SK-N-SH treated with all-trans-retinoic acid at 6 μM for 48 hours (cell line): ENCODE results near the gene SPATA6L.

ENCODE experiments used
- ATAC-seq: fragments of 200-7000 bp; cut with Tn5 transposase; 3 replicates; pipeline ENCODE4 v1.9.1; 2020; ENCODE audit warnings: mild to moderate bottlenecking, moderate library complexity
- ARNTL ChIP-seq: fragments of 450-650 bp; formaldehyde crosslinking; IDR thresholded peaks from 2 replicates; pipeline ENCODE4 v1.5.0; 2020; ENCODE audit warnings: low read depth, mild to moderate bottlenecking, moderate library complexity, borderline replicate concordance
- BACH2 ChIP-seq: fragments of 250-450 bp; sonication (Bioruptor Pico); IDR thresholded peaks from 2 replicates; pipeline ENCODE4 v1.9.0; 2021; ENCODE audit warnings: mild to moderate bottlenecking, borderline replicate concordance
- CREB5 ChIP-seq: fragments of 250-450 bp; sonication (Bioruptor Pico); IDR thresholded peaks from 2 replicates; pipeline ENCODE4 v1.5.1; 2020; ENCODE audit warnings: low read depth, mild to moderate bottlenecking, moderate library complexity
- CSDC2 ChIP-seq: fragments of 250-450 bp; sonication (Bioruptor Pico); IDR thresholded peaks from 2 replicates; pipeline ENCODE4 v1.5.0; 2020; ENCODE audit warnings: mild to moderate bottlenecking, moderate library complexity
- CSRNP3 ChIP-seq: fragments of 250-450 bp; sonication (Bioruptor Pico); IDR thresholded peaks from 2 replicates; pipeline ENCODE4 v1.5.1; 2021; ENCODE audit warnings: mild to moderate bottlenecking, moderate library complexity
- ESRRG ChIP-seq: fragments of 250-450 bp; sonication (Bioruptor Pico); IDR thresholded peaks from 2 replicates; pipeline ENCODE4 v1.6.1; 2021; ENCODE audit warnings: mild to moderate bottlenecking
- GLIS3 ChIP-seq: fragments of 250-450 bp; sonication (Bioruptor Pico); IDR thresholded peaks from 2 replicates; pipeline ENCODE4 v1.5.0; 2020; ENCODE audit warnings: mild to moderate bottlenecking, moderate library complexity
- ISL1 ChIP-seq: fragments of 250-450 bp; sonication (Bioruptor Pico); IDR thresholded peaks from 2 replicates; pipeline ENCODE4 v2.1.2; 2022; ENCODE audit warnings: mild to moderate bottlenecking, moderate library complexity
- PATZ1 ChIP-seq: fragments of 250-450 bp; sonication (Bioruptor Pico); IDR thresholded peaks from 2 replicates; pipeline ENCODE4 v1.8.0; 2020; ENCODE audit warnings: mild to moderate bottlenecking, moderate library complexity, borderline replicate concordance
- POU6F1 ChIP-seq: fragments of 250-450 bp; sonication (Bioruptor Pico); IDR thresholded peaks from 2 replicates; pipeline ENCODE4 v1.8.0; 2021; ENCODE audit warnings: low read depth, mild to moderate bottlenecking, moderate library complexity, borderline replicate concordance
- PPARA ChIP-seq: fragments of 250-450 bp; sonication (Bioruptor Pico); IDR thresholded peaks from 2 replicates; pipeline ENCODE4 v1.5.0; 2020; ENCODE audit warnings: mild to moderate bottlenecking, borderline replicate concordance
- RARB ChIP-seq: fragments of 250-450 bp; sonication (Bioruptor Pico); IDR thresholded peaks from 2 replicates; pipeline ENCODE4 v1.8.0; 2021; ENCODE audit warnings: mild to moderate bottlenecking, moderate library complexity
- SNAI2 ChIP-seq: fragments of 250-450 bp; sonication (Bioruptor Pico); IDR thresholded peaks from 2 replicates; pipeline ENCODE4 v1.5.0; 2020; ENCODE audit warnings: mild to moderate bottlenecking, moderate library complexity
- TCF4 ChIP-seq: fragments of 250-450 bp; sonication (Bioruptor Pico); IDR thresholded peaks from 2 replicates; pipeline ENCODE4 v1.8.0; 2021; ENCODE audit warnings: mild to moderate bottlenecking, moderate library complexity, borderline replicate concordance
- TOX ChIP-seq: fragments of 250-450 bp; sonication (Bioruptor Pico); IDR thresholded peaks from 2 replicates; pipeline ENCODE4 v1.8.0; 2021; ENCODE audit warnings: mild to moderate bottlenecking, moderate library complexity, borderline replicate concordance
- TSHZ2 ChIP-seq: fragments of 250-450 bp; sonication (Bioruptor Pico); IDR thresholded peaks from 2 replicates; pipeline ENCODE4 v1.5.0; 2020; ENCODE audit warnings: mild to moderate bottlenecking, moderate library complexity
- ZC3H10 ChIP-seq: fragments of 250-450 bp; sonication (Bioruptor Pico); IDR thresholded peaks from 2 replicates; pipeline ENCODE4 v1.5.1; 2021; ENCODE audit warnings: mild to moderate bottlenecking, moderate library complexity
- ZFP3 ChIP-seq: fragments of 250-450 bp; sonication (Bioruptor Pico); IDR thresholded peaks from 2 replicates; pipeline ENCODE4 v1.5.0; 2020; ENCODE audit warnings: mild to moderate bottlenecking, moderate library complexity
- ZFP30 ChIP-seq: fragments of 450-650 bp; formaldehyde crosslinking; IDR thresholded peaks from 2 replicates; pipeline ENCODE4 v1.5.0; 2022; ENCODE audit warnings: mild to moderate bottlenecking, moderate library complexity
- ZNF565 ChIP-seq: fragments of 450-650 bp; formaldehyde crosslinking; conservative IDR thresholded peaks from 2 replicates; pipeline ENCODE4 v1.5.0; 2020; ENCODE audit warnings: low read depth, mild to moderate bottlenecking, moderate library complexity
- ZNF70 ChIP-seq: fragments of 450-650 bp; formaldehyde crosslinking; IDR thresholded peaks from 2 replicates; pipeline ENCODE4 v1.5.0; 2020; ENCODE audit warnings: mild to moderate bottlenecking, moderate library complexity
- ZNF8 ChIP-seq: fragments of 450-650 bp; formaldehyde crosslinking; IDR thresholded peaks from 2 replicates; pipeline ENCODE4 v1.5.0; 2020; ENCODE audit warnings: mild to moderate bottlenecking, moderate library complexity

SPATA6L gene

GRCh38 chr9:4590430-4591122, 75.7 kb downstream of the SPATA6L start (continued):
- TF ChIP-seq CSRNP3 (no peak), RARB (CRISPR knock-in tag) (no peak), ZNF565 (no peak), TOX (CRISPR knock-in tag) (no peak), CREB5 (no peak), ZFP3 (CRISPR knock-in tag) (no peak), ZNF8 (no peak), ZC3H10 (CRISPR knock-in tag) (no peak), PPARA (CRISPR knock-in tag) (no peak), ZNF70 (CRISPR knock-in tag) (no peak), GLIS3 (CRISPR knock-in tag) (no peak), ESRRG (CRISPR knock-in tag) (no peak)

- ATAC-seq = no peak
- no peak for TF ChIP-seq TCF4 (CRISPR knock-in tag)
- no peak for TF ChIP-seq ZNF565
- TF ChIP-seq ESRRG (CRISPR knock-in tag) = no peak
- no peak for TF ChIP-seq SNAI2 (CRISPR knock-in tag)
- TF ChIP-seq ZFP30 = no peak
- no peak for TF ChIP-seq CSDC2
- TF ChIP-seq POU6F1 (CRISPR knock-in tag) = no peak
- no peak for TF ChIP-seq ZFP3 (CRISPR knock-in tag)
- no peak for TF ChIP-seq ISL1 (CRISPR knock-in tag)
- no peak for TF ChIP-seq ZC3H10 (CRISPR knock-in tag)
- no peak for TF ChIP-seq ARNTL (CRISPR knock-in tag)
- no peak for TF ChIP-seq ZNF70 (CRISPR knock-in tag)
- TF ChIP-seq TOX (CRISPR knock-in tag) = no peak
- TF ChIP-seq RARB (CRISPR knock-in tag) = no peak
- no peak for TF ChIP-seq TSHZ2 (CRISPR knock-in tag)
- no peak for TF ChIP-seq CSRNP3
Observed at GRCh38 chr9:4588721-4589120, 77.6 kb downstream of the SPATA6L start.

- ATAC-seq = no peak
- TF ChIP-seq ZNF70 (CRISPR knock-in tag) = no peak
- no peak for TF ChIP-seq PPARA (CRISPR knock-in tag)
- no peak for TF ChIP-seq BACH2 (CRISPR knock-in tag)
- TF ChIP-seq SNAI2 (CRISPR knock-in tag) = no peak
- TF ChIP-seq ZFP30 = no peak
- no peak for TF ChIP-seq PATZ1 (CRISPR knock-in tag)
- no peak for TF ChIP-seq CSDC2
- no peak for TF ChIP-seq GLIS3 (CRISPR knock-in tag)
- no peak for TF ChIP-seq POU6F1 (CRISPR knock-in tag)
- TF ChIP-seq TSHZ2 (CRISPR knock-in tag) = no peak
Observed at GRCh38 chr9:4585135-4585534, 81.1 kb downstream of the SPATA6L start.
